Measurements from ENCODE around the gene SLC7A10. TPM values are rescaled to one million over a fixed set of nuclear protein-coding genes. Genes with fewer than 3 reads are reported as not detected.

SLC7A10 gene
- total RNA-seq, 1 experiment from 2014 or later, result 2.9 TPM

DNA sequence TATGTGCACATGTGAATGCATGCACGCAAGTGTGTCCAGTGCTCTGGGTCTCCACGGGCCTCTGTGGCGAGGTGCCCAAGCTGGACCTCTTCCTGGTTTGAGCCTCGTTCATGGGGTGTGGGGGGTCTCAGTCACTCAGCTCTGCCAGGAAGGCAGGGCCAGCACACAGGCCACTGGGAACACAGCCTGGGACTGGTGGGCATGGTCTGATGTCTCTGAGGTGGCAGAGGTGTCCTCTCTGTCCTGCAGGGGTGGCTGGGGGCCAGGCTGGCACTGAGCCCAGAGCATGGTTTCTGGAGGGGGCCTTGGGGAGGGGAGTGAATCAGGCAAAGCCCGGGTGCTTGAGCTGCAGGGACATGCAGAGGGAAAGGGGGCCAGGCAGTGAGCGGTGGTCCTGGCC lies 22.1 kb downstream of the SLC7A10 start:
- no peak overlapping the region for H3K4me2 ChIP-seq (ENCODE audit: insufficient read depth, insufficient read length, low read length)
- TF ChIP-seq, protein P1, sequence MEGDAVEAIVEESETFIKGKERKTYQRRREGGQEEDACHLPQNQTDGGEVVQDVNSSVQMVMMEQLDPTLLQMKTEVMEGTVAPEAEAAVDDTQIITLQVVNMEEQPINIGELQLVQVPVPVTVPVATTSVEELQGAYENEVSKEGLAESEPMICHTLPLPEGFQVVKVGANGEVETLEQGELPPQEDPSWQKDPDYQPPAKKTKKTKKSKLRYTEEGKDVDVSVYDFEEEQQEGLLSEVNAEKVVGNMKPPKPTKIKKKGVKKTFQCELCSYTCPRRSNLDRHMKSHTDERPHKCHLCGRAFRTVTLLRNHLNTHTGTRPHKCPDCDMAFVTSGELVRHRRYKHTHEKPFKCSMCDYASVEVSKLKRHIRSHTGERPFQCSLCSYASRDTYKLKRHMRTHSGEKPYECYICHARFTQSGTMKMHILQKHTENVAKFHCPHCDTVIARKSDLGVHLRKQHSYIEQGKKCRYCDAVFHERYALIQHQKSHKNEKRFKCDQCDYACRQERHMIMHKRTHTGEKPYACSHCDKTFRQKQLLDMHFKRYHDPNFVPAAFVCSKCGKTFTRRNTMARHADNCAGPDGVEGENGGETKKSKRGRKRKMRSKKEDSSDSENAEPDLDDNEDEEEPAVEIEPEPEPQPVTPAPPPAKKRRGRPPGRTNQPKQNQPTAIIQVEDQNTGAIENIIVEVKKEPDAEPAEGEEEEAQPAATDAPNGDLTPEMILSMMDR (conservative IDR thresholded peaks at IDR 0.05), result no peak
- no peaks in the 10 kb centered on the region for H3K23me2 ChIP-seq (ENCODE audit: insufficient read length, low read depth, low read length, poor library complexity, severe bottlenecking)

More for the DNA sequence above, 22.1 kb downstream of the SLC7A10 start:
- no peaks in the 10 kb centered on the region for H3K4me1 Mint-ChIP-seq
- Histone ChIP-seq H2AK5ac (ENCODE audit: insufficient read length, low read length) (no peak overlapping the region), H3K4me1 (ENCODE audit: insufficient read depth, low read length) (no peaks in the 10 kb centered on the region), H4K5ac (ENCODE audit: insufficient read length, low read depth, low read length) (no peak overlapping the region), H3K14ac (ENCODE audit: insufficient read depth, low read length) (no peak overlapping the region), H2AFZ (ENCODE audit: low read length) (no peak overlapping the region), H4K20me1 (ENCODE audit: control insufficient read depth, insufficient read depth, insufficient read length) (peaks cover under 1% of the 10 kb centered on the region), H2BK120ac (ENCODE audit: low read depth, low read length, poor library complexity, severe bottlenecking) (no peak overlapping the region), H3K18ac (ENCODE audit: insufficient read length, low read depth, low read length) (no peak overlapping the region), H2BK5ac (ENCODE audit: insufficient read length, low read length) (no peak overlapping the region), H2BK20ac (ENCODE audit: low read depth, low read length, poor library complexity, severe bottlenecking) (no peak overlapping the region), H3K27me3 (ENCODE audit: insufficient read depth, low read length) (no peaks in the 10 kb centered on the region), H3K9ac (ENCODE audit: extremely low read depth, insufficient read length, low read length) (no peak overlapping the region), H3K9me3 (ENCODE audit: control insufficient read depth, low read depth, low read length) (no peaks in the 10 kb centered on the region), H2BK12ac (ENCODE audit: insufficient read length, low read depth, low read length) (no peak overlapping the region), H3K4ac (ENCODE audit: low read depth, low read length) (no peak overlapping the region), H2BK15ac (ENCODE audit: low read depth, low read length) (no peak overlapping the region), H3T11ph (ENCODE audit: low read length) (no peak overlapping the region), H3K56ac (ENCODE audit: insufficient read length, low read depth, low read length) (no peak overlapping the region), H4K91ac (ENCODE audit: insufficient read length, low read depth, low read length) (no peak overlapping the region), H3K27ac (ENCODE audit: insufficient read length, low read depth, low read length) (no peak overlapping the region), H3K79me2 (ENCODE audit: insufficient read depth, low read length) (no peaks in the 10 kb centered on the region), H3K23ac (ENCODE audit: insufficient read length, low read depth, low read length) (no peak overlapping the region), H3K79me1 (ENCODE audit: insufficient read depth, low read depth, low read length, poor library complexity, severe bottlenecking) (no peaks in the 10 kb centered on the region), H4K8ac (replicated peaks; ENCODE audit: insufficient read length, low read depth, low read length) (no peak overlapping the region)
- no peak overlapping the region for H3K27ac Mint-ChIP-seq
- no peak overlapping the region for H3K4me3 Mint-ChIP-seq
- H3K9me3 Mint-ChIP-seq, result no peaks in the 10 kb centered on the region
- H3K36me3 Mint-ChIP-seq (ENCODE audit: insufficient read depth in 1 of 3, low read depth in 3 of 3), result peaks cover 0 to 13% (median 10%) of the 10 kb centered on the region in 3 experiments; a peak in 6 of 7 replicates
- no CpG with 5 or more reads among the region's 6 CpGs for WGBS (ENCODE audit: extremely low coverage, insufficient read length, low lambda C conversion rate)
- no peak for DNase-seq
- no peaks in the 10 kb centered on the region for H3K27me3 Mint-ChIP-seq (ENCODE audit: low read depth)
